Neural cell (in vitro differentiated cells): ENCODE results near the gene CSF2. TPM values are rescaled to one million over a fixed set of nuclear protein-coding genes. Genes with fewer than 3 reads are reported as not detected.

Source experiments
- H2AFZ ChIP-seq: fragments of 200-600, 300-800 bp; sonication (generic), shearing (Covaris generic); 2 replicates; pipeline ENCODE4 v1.6.0; 2014; ENCODE audit warnings: low read depth, mild to moderate bottlenecking, antibody characterized with exemption, low read length, moderate library complexity
- H3F3A ChIP-seq: fragments of 200-600 bp; shearing (Covaris generic); 2 replicates; pipeline ENCODE4 v1.6.1; 2016; ENCODE audit warnings: mild to moderate bottlenecking, moderate library complexity, mixed read lengths, antibody characterized with exemption, low read length; ENCODE audit not compliant: insufficient read depth, poor library complexity, severe bottlenecking
- H3K27ac ChIP-seq: fragments of 200-600, 300-800 bp; sonication (generic), shearing (Covaris generic); 2 replicates; pipeline ENCODE4 v1.5.1; 2014; ENCODE audit warnings: mild to moderate bottlenecking, low read length, moderate library complexity
- H3K27me3 ChIP-seq: fragments of 300-800, 200-600 bp; sonication (generic), shearing (Covaris generic); 2 replicates; pipeline ENCODE4 v1.6.0; 2014; ENCODE audit warnings: mild to moderate bottlenecking, low read depth, low read length, moderate library complexity; ENCODE audit not compliant: insufficient read depth
- H3K36me3 ChIP-seq: fragments of 300-800, 200-600 bp; sonication (generic), shearing (Covaris generic); 2 replicates; pipeline ENCODE4 v1.5.1; 2014; ENCODE audit warnings: mild to moderate bottlenecking, antibody characterized with exemption, low read length, moderate library complexity; ENCODE audit not compliant: insufficient read depth
- H3K4me2 ChIP-seq: fragments of 300-800, 200-600 bp; sonication (generic), shearing (Covaris generic); 2 replicates; pipeline ENCODE4 v1.6.0; 2014; ENCODE audit warnings: mild to moderate bottlenecking, low read length
- H3K4me3 ChIP-seq: fragments of 300-800, 200-600 bp; sonication (generic), shearing (Covaris generic); 2 replicates; pipeline ENCODE4 v1.5.1; 2014; ENCODE audit warnings: mild to moderate bottlenecking, low read length, moderate library complexity
- H3K79me2 ChIP-seq: fragments of 200-600 bp; shearing (Covaris generic); replicated peaks from 2 replicates; pipeline ENCODE4 v1.6.0; 2014; ENCODE audit warnings: mild to moderate bottlenecking, low read length, moderate library complexity; ENCODE audit not compliant: insufficient read depth
- H3K9ac ChIP-seq: fragments of 300-800, 200-600 bp; sonication (generic), shearing (Covaris generic); 2 replicates; pipeline ENCODE4 v1.6.1; 2016; ENCODE audit warnings: mild to moderate bottlenecking, low read length, mixed read lengths
- H3K9me2 ChIP-seq: fragments of 200-600 bp; shearing (Covaris generic); 2 replicates; pipeline ENCODE4 v1.6.1; 2016; ENCODE audit warnings: mild to moderate bottlenecking, low read length, mixed read lengths; ENCODE audit not compliant: insufficient read depth
- H3K9me3 ChIP-seq: fragments of 200-600, 300-800 bp; sonication (generic), shearing (Covaris generic); 2 replicates; pipeline ENCODE4 v1.6.1; 2016; ENCODE audit warnings: mild to moderate bottlenecking, mixed run types, low read length, moderate library complexity, mixed read lengths
- H4K20me1 ChIP-seq: fragments of 200-600 bp; shearing (Covaris generic); 2 replicates; pipeline ENCODE4 v1.6.1; 2016; ENCODE audit warnings: mild to moderate bottlenecking, mixed run types; ENCODE audit not compliant: insufficient read depth
- EP300 ChIP-seq: fragments of 450-650 bp; conservative IDR thresholded peaks from 2 replicates; pipeline ENCODE4 v1.6.1; 2014; ENCODE audit warnings: antibody characterized with exemption, mild to moderate bottlenecking, moderate library complexity; ENCODE audit not compliant: poor library complexity, severe bottlenecking
- EZH2 ChIP-seq: fragments of 200-600, 300-800 bp; shearing (Covaris generic), sonication (generic); IDR thresholded peaks from 2 replicates; pipeline ENCODE4 v1.6.1; 2014; ENCODE audit warnings: antibody characterized with exemption, low read length, borderline replicate concordance, mild to moderate bottlenecking; ENCODE audit not compliant: insufficient read depth, poor library complexity, severe bottlenecking
- MXI1 ChIP-seq: fragments of 450-650 bp; conservative IDR thresholded peaks from 2 replicates; pipeline ENCODE4 v1.6.1; 2014; ENCODE audit warnings: antibody characterized with exemption, mild to moderate bottlenecking; ENCODE audit not compliant: poor library complexity, severe bottlenecking
- POLR2AphosphoS5 ChIP-seq: IDR thresholded peaks from 2 replicates; pipeline ENCODE4 v1.6.1; 2012
- RAD21 ChIP-seq: fragments of 450-650 bp; conservative IDR thresholded peaks from 2 replicates; pipeline ENCODE4 v1.6.1; 2014; ENCODE audit warnings: antibody characterized with exemption, mild to moderate bottlenecking, moderate library complexity
- SMC3 ChIP-seq: fragments of 450-650 bp; conservative IDR thresholded peaks from 2 replicates; pipeline ENCODE4 v1.6.1; 2014; ENCODE audit warnings: antibody characterized with exemption, mild to moderate bottlenecking, moderate library complexity; ENCODE audit not compliant: poor library complexity
- TAF1 ChIP-seq: IDR thresholded peaks from 2 replicates; pipeline ENCODE4 v1.6.1; 2012; ENCODE audit warnings: low read depth
- polyA plus RNA-seq: library from polyadenylated mRNA; depleted of rRNA; stranded (reverse); fragments of >200 nt; gene quantifications from 2 replicates; pipeline ENCODE4 v1.2.3, GENCODE V29; 2014
- TF ChIP-seq, protein P1 (sequence below): IDR thresholded peaks from 2 replicates; pipeline ENCODE4 v1.6.1; 2012; ENCODE audit warnings: borderline replicate concordance
- TF ChIP-seq, protein P2 (sequence below): fragments of 450-650 bp; IDR thresholded peaks from 2 replicates; pipeline ENCODE4 v1.5.1; 2014; ENCODE audit warnings: antibody characterized with exemption, mild to moderate bottlenecking, moderate library complexity; ENCODE audit not compliant: poor library complexity, severe bottlenecking

CSF2 gene
- polyA plus RNA-seq, 1 donor from 2014 or later: not detected

- Histone ChIP-seq H3K4me3 (no peak overlapping the region), H3K9me3 (no peaks in the 10 kb centered on the region), H4K20me1 (no peaks in the 10 kb centered on the region), H3K27me3 (no peaks in the 10 kb centered on the region), H3K36me3 (no peaks in the 10 kb centered on the region), H3K9ac (no peak overlapping the region), H3K79me2 (no peaks in the 10 kb centered on the region), H3K9me2 (no peaks in the 10 kb centered on the region), H2AFZ (no peak overlapping the region), H3F3A (no peaks in the 10 kb centered on the region), H3K27ac (no peak overlapping the region), H3K4me2 (no peak overlapping the region)
- TF ChIP-seq POLR2AphosphoS5 (no peak), EZH2 (no peak), MXI1 (no peak), SMC3 (no peak), RAD21 (no peak), TAF1 (no peak)
- TF ChIP-seq, protein P1, sequence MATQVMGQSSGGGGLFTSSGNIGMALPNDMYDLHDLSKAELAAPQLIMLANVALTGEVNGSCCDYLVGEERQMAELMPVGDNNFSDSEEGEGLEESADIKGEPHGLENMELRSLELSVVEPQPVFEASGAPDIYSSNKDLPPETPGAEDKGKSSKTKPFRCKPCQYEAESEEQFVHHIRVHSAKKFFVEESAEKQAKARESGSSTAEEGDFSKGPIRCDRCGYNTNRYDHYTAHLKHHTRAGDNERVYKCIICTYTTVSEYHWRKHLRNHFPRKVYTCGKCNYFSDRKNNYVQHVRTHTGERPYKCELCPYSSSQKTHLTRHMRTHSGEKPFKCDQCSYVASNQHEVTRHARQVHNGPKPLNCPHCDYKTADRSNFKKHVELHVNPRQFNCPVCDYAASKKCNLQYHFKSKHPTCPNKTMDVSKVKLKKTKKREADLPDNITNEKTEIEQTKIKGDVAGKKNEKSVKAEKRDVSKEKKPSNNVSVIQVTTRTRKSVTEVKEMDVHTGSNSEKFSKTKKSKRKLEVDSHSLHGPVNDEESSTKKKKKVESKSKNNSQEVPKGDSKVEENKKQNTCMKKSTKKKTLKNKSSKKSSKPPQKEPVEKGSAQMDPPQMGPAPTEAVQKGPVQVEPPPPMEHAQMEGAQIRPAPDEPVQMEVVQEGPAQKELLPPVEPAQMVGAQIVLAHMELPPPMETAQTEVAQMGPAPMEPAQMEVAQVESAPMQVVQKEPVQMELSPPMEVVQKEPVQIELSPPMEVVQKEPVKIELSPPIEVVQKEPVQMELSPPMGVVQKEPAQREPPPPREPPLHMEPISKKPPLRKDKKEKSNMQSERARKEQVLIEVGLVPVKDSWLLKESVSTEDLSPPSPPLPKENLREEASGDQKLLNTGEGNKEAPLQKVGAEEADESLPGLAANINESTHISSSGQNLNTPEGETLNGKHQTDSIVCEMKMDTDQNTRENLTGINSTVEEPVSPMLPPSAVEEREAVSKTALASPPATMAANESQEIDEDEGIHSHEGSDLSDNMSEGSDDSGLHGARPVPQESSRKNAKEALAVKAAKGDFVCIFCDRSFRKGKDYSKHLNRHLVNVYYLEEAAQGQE: no peak
Measured at GRCh38 chr5:132067451-132067850, 6.1 kb upstream of the CSF2 start.

DNA sequence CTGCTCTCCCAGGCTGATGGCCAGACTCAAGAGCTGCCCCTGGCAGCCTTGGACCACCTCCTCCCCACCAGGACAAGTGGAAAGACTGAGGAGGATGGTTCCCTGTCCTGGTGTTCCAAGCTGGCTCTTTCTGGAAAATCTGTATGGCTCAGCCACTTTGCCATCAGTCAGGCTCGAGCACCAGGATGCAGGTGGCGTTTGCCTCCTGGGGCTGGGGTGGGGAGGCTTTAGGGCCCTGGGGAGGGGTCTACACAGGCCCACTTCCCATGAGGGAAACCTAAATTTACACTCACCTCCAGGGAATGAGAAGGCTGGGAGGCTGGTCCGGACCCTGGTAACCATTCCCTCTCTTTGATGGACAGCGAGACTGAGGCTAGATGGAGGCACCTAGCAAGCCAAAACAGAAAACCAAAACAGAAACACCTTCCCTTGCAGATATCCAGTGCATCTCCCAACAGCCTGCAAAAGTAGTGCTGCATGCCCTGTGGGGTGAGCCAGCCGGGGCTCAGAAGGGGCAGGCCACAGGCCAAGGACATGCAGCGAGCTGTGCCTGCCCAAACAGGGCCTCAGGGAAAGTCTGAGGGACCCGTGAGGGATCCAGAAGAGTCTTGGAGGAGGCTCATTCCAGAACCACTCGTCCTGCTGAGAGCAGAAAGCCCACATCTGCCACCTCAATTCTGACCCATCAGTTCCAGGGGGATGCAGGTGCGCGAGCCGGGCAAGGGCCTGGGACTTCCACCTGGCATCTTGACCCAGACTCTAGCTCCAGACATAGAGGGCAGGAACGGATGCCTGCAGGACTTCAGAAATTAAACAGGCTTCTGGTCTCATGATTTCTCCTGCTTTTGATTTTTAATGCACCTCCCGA, 5.4 kb upstream of the CSF2 start:
- TF ChIP-seq MXI1 (no peak), EZH2 (no peak), EP300 (no peak), RAD21 (no peak), POLR2AphosphoS5 (no peak), TAF1 (no peak), SMC3 (no peak)
- TF ChIP-seq, protein P2, sequence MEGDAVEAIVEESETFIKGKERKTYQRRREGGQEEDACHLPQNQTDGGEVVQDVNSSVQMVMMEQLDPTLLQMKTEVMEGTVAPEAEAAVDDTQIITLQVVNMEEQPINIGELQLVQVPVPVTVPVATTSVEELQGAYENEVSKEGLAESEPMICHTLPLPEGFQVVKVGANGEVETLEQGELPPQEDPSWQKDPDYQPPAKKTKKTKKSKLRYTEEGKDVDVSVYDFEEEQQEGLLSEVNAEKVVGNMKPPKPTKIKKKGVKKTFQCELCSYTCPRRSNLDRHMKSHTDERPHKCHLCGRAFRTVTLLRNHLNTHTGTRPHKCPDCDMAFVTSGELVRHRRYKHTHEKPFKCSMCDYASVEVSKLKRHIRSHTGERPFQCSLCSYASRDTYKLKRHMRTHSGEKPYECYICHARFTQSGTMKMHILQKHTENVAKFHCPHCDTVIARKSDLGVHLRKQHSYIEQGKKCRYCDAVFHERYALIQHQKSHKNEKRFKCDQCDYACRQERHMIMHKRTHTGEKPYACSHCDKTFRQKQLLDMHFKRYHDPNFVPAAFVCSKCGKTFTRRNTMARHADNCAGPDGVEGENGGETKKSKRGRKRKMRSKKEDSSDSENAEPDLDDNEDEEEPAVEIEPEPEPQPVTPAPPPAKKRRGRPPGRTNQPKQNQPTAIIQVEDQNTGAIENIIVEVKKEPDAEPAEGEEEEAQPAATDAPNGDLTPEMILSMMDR: no peak
- TF ChIP-seq, protein P1: no peak
- Histone ChIP-seq H3K79me2 (no peaks in the 10 kb centered on the region), H3K27me3 (no peaks in the 10 kb centered on the region), H2AFZ (no peak overlapping the region), H3K4me3 (no peak overlapping the region), H3K9me2 (no peaks in the 10 kb centered on the region), H3K9ac (no peak overlapping the region), H3K4me2 (no peak overlapping the region), H4K20me1 (no peaks in the 10 kb centered on the region), H3K9me3 (no peaks in the 10 kb centered on the region), H3K27ac (no peak overlapping the region), H3F3A (no peaks in the 10 kb centered on the region), H3K36me3 (no peaks in the 10 kb centered on the region)
